GM13977 (cell line): ENCODE data around the gene ATG9B.

Source experiments
- DNase-seq: peaks from one replicate; pipeline ENCODE4 v3.0.0; 2012; ENCODE audit warnings: low spot score
- in situ Hi-C: fragments of 300-500 bp; cut with MboI; formaldehyde crosslinking; loops from one replicate; pipeline ENCODE4 v1.12.0; 2022; ENCODE audit warnings: low sequenced_read_pairs, low pct_unique_long_range_greater_than_20kb, mixed read lengths, inconsistent platforms; ENCODE audit not compliant: unreplicated experiment
- TF ChIP-seq, protein P1 (sequence below): IDR thresholded peaks from 2 replicates; pipeline ENCODE4 v1.5.1; 2012; ENCODE audit warnings: mild to moderate bottlenecking, control low read depth; ENCODE audit not compliant: insufficient read depth; ENCODE audit errors: extremely low read depth, missing control alignments

Gene ATG9B

DNA sequence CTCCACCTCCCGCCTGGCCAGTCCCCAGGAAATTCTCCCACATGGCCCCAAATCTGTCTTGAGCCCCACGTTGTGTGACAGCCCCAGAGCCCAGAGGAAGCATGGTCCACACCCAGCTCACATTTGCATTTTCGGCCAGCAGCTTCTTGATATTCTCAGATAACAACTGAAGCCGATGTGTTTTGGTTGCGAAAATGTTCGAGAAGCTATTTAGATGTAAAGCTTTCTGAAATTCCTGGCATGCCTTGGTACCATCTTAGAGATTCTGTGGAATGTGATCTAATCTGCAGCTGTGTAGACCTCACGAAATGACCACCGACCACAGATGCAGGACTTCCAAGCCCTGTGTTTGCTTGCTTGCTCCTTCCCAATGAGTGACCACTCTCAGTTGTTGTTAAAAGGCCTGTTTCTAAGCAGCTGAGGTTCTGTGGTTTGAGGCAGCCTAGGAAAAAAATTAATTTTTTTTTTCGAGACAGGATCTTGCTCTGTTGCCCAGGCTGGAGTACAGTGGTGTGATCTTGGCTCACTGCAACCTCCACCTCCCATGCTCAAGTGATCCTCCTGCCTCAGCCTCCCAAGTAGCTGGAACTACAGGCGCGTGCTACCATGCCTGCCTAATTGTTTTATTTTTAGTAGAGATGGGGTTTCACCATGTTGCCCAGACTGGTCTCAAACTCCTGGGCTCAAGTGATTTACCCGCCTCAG lies 43.9 kb upstream of the ATG9B start:
- in situ Hi-C loops = no loop called here

DNA sequence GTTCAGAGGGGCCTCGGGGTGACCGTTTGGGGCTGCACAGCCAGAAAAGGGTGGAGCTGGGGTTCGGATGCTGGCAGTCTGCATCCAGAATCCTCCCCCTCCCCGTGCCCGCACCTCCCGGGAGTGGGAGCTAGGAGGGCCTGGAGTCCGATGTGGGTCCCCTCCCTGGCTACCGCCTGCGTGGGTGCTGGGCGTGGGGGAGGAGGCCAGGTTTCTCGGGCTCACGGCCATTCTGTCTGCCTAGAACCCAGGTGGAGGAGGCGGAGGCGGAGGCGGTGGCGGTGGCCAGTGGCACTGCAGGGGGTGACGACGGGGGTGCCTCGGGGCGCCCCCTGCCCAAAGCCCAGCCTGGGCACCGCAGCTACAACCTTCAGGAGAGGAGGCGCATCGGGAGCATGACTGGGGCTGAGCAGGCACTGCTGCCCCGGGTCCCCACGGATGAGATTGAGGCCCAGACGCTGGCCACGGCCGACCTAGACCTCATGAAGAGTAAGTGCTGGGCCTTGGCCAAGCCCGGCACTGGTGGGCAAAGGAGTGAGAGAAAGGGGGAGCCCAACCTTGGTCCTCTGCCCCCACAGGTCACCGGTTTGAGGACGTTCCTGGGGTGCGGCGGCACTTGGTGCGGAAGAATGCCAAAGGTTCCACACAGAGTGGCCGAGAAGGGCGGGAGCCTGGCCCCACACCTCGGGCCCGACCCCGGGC lies 42.1 kb upstream of the ATG9B start:
- DNase-seq = no peak
- TF ChIP-seq, protein P1, sequence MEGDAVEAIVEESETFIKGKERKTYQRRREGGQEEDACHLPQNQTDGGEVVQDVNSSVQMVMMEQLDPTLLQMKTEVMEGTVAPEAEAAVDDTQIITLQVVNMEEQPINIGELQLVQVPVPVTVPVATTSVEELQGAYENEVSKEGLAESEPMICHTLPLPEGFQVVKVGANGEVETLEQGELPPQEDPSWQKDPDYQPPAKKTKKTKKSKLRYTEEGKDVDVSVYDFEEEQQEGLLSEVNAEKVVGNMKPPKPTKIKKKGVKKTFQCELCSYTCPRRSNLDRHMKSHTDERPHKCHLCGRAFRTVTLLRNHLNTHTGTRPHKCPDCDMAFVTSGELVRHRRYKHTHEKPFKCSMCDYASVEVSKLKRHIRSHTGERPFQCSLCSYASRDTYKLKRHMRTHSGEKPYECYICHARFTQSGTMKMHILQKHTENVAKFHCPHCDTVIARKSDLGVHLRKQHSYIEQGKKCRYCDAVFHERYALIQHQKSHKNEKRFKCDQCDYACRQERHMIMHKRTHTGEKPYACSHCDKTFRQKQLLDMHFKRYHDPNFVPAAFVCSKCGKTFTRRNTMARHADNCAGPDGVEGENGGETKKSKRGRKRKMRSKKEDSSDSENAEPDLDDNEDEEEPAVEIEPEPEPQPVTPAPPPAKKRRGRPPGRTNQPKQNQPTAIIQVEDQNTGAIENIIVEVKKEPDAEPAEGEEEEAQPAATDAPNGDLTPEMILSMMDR = no peak
- in situ Hi-C loops = no loop called here

More for the DNA sequence above, 43.9 kb upstream of the ATG9B start:
- TF ChIP-seq, protein P1 = no peak
- DNase-seq = no peak

DNA sequence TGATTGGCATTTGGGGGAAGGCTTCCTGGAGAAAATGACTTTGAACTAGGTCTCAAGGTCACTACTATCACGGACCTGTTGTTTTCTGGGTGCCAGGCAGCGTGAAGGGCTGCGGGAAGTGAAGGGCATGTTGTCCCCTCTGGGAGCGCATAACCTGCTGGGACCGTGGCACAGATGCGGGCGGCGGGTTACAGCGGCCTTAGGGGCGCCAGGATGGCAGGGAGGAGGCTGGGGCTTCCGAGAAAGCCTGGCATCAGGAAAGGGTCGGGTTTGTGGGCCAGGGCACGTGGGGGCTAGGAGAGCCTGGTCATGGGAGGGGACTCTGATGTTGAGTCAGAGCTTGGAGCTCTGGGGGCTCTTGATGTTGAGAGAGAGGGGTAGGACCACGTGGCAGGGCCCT lies 41.2 kb upstream of the ATG9B start:
- DNase-seq = no peak
- in situ Hi-C loops = no loop called here
- TF ChIP-seq, protein P1 = no peak

DNA sequence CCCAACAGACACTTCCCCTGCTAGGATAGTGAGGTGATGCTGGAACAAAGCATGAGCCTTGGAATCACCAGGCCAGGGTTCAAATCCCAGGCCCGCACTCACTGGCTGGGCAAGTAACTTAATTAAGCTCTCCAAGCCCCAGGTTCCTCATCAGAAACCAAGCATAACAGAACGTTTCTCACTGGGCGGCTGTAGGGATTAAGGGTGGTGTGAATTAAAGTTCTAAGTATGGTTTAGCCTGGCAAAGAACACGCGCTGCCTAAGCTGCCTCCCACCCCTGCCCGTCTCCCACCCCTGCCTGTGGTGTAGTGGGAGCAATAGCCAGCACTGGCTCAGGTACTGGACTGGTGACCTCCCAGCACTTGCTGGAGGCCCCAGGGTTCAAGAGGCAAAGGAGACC lies 40.7 kb upstream of the ATG9B start:
- no peak for DNase-seq
- TF ChIP-seq, protein P1 = no peak
- in situ Hi-C loops = no loop called here

DNA sequence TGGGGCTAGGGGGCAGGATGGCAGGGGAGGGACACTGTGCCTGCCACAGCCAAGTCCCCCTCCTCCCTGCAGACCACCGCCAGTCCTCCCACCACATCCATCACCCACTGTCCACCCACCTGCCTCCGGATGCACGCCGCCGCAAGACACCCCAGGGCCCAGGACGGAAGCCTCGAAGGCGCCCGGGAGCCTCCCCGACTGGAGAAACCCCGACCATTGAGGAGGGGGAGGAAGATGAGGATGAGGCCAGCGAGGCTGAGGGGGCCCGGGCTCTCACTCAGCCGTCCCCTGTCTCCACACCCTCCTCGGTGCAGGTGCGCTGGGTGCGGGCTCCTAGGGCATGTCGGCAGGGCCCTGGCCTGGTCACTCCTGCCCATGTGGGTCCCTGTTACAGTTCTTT lies 40.2 kb upstream of the ATG9B start:
- DNase-seq = no peak
- TF ChIP-seq, protein P1 = no peak
- in situ Hi-C loops = no loop called here

DNA sequence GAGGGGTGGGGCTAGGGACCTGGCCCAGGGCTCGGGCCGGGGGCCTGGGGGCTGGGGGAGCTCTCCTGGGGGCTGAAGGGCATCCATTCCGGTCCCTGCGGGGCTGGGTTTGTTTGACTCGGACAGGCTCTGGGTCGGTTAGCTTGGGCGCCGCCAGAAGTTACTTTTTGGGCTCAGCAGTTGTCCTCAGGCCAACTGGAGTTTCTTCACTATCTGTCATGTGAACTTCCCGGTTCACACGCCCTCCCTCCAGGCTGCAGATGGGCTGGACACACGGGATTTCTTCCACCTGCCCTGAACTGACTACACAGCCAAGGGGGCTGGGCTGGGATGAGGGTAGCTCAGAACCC lies 38.9 kb upstream of the ATG9B start:
- DNase-seq = no peak
- TF ChIP-seq, protein P1 = no peak
- in situ Hi-C loops = no loop called here
